ENCODE measurements around the gene CYP2E1. TPM values are rescaled to one million over a fixed set of nuclear protein-coding genes. Genes with fewer than 3 reads are reported as not detected.

CYP2E1 gene
- total RNA-seq, 1 experiment from 2014 or later = 0.13 TPM

Other genes starting within 250 kb of the CYP2E1 start
- 52.4 and 53.5 TPM in 2 replicates for gene TUBGCP2, start 218.5 kb upstream of the CYP2E1 start, total RNA-seq (2021)
- 83.6 and 89.4 TPM in 2 replicates for gene ZNF511, start 218.4 kb upstream of the CYP2E1 start, total RNA-seq (2021)
- 1.9 and 2.9 TPM in 2 replicates for gene CALY, start 190.5 kb upstream of the CYP2E1 start, total RNA-seq (2021)
- 0.81 and 1.2 TPM in 2 replicates for gene PRAP1, start 180.0 kb upstream of the CYP2E1 start, total RNA-seq (2021)
- 39.6 and 41.8 TPM in 2 replicates for gene FUOM, start 169.3 kb upstream of the CYP2E1 start, total RNA-seq (2021)
- 94.1 and 100 TPM in 2 replicates for gene ECHS1, start 154.0 kb upstream of the CYP2E1 start, total RNA-seq (2021)
- gene PAOX, start 148.1 kb upstream of the CYP2E1 start, total RNA-seq (2021) = 5.3 and 5.6 TPM in 2 replicates
- 61.4 and 65.3 TPM in 2 replicates for gene MTG1, start 133.2 kb upstream of the CYP2E1 start, total RNA-seq (2021)
- gene SPRN, start 102.7 kb upstream of the CYP2E1 start, total RNA-seq (2021) = 0.42 TPM in 2 replicates
- 0.39 and 0.50 TPM in 2 replicates for gene SCART1, start 73.4 kb upstream of the CYP2E1 start, total RNA-seq (2021)
- gene SYCE1, start 38.2 kb downstream of the CYP2E1 start, total RNA-seq (2021) = not detected in 2 replicates
- not detected in 2 replicates for gene FRG2B, start 99.4 kb downstream of the CYP2E1 start, total RNA-seq (2021)